GM15510 (cell line): ENCODE results near the gene DR1.

Source experiments
- POLR2A ChIP-seq: IDR thresholded peaks from 3 replicates; pipeline ENCODE4 v1.6.1; 2011; ENCODE audit warnings: borderline replicate concordance; ENCODE audit not compliant: insufficient read length; ENCODE audit errors: extremely low read depth

The DR1 gene

GRCh38 chr1:93328809-93329760 lies 16.6 kb upstream of the DR1 start:
- TF ChIP-seq POLR2A: no peak

- no peak for TF ChIP-seq POLR2A
These were observed 15.5 kb upstream of the DR1 start for GRCh38 chr1:93330196-93330595.

GRCh38 chr1:93330617-93331016 lies 15.1 kb upstream of the DR1 start:
- no peak for TF ChIP-seq POLR2A

GRCh38 chr1:93331412-93331811 lies 14.3 kb upstream of the DR1 start:
- TF ChIP-seq POLR2A: no peak

GRCh38 chr1:93332368-93332767 lies 13.3 kb upstream of the DR1 start:
- TF ChIP-seq POLR2A: no peak

- no peak for TF ChIP-seq POLR2A
These were observed 7.1 kb upstream of the DR1 start for GRCh38 chr1:93338387-93339146.

- no peak for TF ChIP-seq POLR2A
These were observed 6.5 kb upstream of the DR1 start for GRCh38 chr1:93339171-93339697.

- no peak for TF ChIP-seq POLR2A
These were observed 5.6 kb upstream of the DR1 start for GRCh38 chr1:93340090-93340489.

- TF ChIP-seq POLR2A: no peak
These were observed 1.2 kb upstream of the DR1 start for GRCh38 chr1:93344484-93344883.

GRCh38 chr1:93344886-93345632 lies 648 bp upstream of the DR1 start:
- no peak for TF ChIP-seq POLR2A

GRCh38 chr1:93346421-93346993 lies 800 bp downstream of the DR1 start:
- no peak for TF ChIP-seq POLR2A

- TF ChIP-seq POLR2A: no peak
These were observed 1.7 kb downstream of the DR1 start for GRCh38 chr1:93347334-93347899.

- no peak for TF ChIP-seq POLR2A
These were observed 2.5 kb downstream of the DR1 start for GRCh38 chr1:93348104-93348728.

GRCh38 chr1:93349231-93350135 lies 3.8 kb downstream of the DR1 start:
- no peak for TF ChIP-seq POLR2A
